Adipose tissue (tissue), 3 donors: ENCODE results near the gene ANKS1B. TPM values are rescaled to one million over a fixed set of nuclear protein-coding genes. Genes with fewer than 3 reads are reported as not detected.

ENCODE experiments used
- H3K27ac ChIP-seq: one replicate; pipeline ENCODE4 v1.5.1; 2013; ENCODE audit warnings: low read depth, low read length
- WGBS, 3 donors: extraction: QIAGEN DNeasy Blood & Tissue Kit; methylation state at CpG; one replicate each; pipeline ENCODE4 v1.1.7; 2013; 5-methylcytosine and 5-hydroxymethylcytosine counted together
- polyA plus RNA-seq, 3 donors: library from polyadenylated mRNA; stranded (reverse); fragments of 200-250 nt; gene quantifications; one replicate each; pipeline ENCODE4 v1.2.3, GENCODE V29; 2013
- donor health status: healthy with polysubstance abuse.
- donor health status: Bipolar disorder and iron deficiency.
- donor health status: healthy.

The ANKS1B gene
- polyA plus RNA-seq, 3 donors, result 0.58 to 4.0 (median 0.79) TPM

GRCh38 chr12:99975321-99975720 lies 9.4 kb downstream of the ANKS1B start:
- H3K27ac ChIP-seq, result no peak overlapping the region
- 56 to 67% (median 59%) methylated on average over 2 of the region's 2 CpGs for WGBS, 3 donors

DNA sequence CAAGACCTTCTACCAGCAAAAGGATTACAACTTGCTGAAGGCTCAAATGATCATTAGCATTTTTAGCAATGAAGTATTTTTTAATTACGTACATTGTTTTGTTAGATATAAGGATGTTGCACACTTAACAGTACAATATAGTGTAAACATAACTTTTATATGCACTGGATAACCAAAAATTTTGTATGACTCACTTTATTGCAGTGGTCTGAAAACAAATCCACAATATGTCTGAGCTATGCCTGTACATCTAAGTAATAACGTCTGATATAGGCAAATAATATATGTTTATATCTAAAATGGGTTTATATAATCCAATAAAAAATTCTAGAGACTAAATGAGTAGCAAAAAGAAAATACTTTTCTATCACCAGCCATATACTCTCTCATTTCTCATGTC lies 10.6 kb downstream of the ANKS1B start:
- H3K27ac ChIP-seq, result no peak overlapping the region
- 75 to 90% (median 87%) methylated on average over 2 of the region's 2 CpGs for WGBS, 3 donors

DNA sequence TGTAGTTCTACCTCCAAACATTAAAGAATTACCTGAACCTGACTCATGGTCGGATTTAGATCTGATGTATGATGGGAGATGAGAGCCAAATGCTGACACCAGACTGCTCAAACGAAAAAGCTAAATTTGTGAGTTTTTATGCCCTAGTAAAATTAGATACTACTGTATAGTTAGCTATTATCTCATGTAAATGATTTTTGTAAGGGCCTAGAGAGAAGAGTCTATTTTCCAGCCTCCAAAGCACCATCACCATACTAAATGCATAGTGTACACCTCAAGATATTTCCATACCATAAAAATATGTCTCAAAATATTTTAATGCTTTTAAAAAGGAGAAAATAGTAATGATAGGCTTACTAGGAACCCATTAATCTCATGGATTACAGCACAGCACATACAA lies 18.3 kb downstream of the ANKS1B start:
- WGBS, 3 donors, result 53 to 74% (median 65%) methylated on average over 2 of the region's 2 CpGs

DNA sequence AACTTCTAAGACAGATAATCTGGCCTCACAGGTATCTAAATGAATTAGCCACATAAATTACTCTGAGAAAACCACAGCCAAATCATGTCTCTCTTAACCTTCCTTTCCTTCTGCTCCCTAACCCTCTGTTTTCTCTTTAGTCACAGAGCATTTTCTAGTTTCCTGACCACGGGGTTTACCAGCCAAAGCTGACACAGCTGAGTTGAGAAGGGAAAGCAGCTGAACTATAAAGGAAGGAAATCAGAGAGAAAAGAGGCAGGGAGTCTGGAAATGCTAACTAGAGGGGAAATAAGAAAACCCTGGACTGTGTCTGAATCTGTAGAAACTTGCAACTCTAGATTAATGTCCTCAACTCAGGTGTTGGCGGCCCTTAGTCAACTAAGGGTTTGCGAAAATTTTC lies 24.4 kb downstream of the ANKS1B start:
- H3K27ac ChIP-seq, result no peak overlapping the region
- WGBS, 3 donors, result 54 to 60% (median 58%) methylated on average over 3 of the region's 3 CpGs

More for the DNA sequence above, 18.3 kb downstream of the ANKS1B start:
- H3K27ac ChIP-seq, result no peak overlapping the region

- 17 to 46% (median 23%) methylated on average over 4 of the region's 4 CpGs for WGBS, 3 donors
- no peak overlapping the region for H3K27ac ChIP-seq
Observed at GRCh38 chr12:99959549-99960170, 25.1 kb downstream of the ANKS1B start.

DNA sequence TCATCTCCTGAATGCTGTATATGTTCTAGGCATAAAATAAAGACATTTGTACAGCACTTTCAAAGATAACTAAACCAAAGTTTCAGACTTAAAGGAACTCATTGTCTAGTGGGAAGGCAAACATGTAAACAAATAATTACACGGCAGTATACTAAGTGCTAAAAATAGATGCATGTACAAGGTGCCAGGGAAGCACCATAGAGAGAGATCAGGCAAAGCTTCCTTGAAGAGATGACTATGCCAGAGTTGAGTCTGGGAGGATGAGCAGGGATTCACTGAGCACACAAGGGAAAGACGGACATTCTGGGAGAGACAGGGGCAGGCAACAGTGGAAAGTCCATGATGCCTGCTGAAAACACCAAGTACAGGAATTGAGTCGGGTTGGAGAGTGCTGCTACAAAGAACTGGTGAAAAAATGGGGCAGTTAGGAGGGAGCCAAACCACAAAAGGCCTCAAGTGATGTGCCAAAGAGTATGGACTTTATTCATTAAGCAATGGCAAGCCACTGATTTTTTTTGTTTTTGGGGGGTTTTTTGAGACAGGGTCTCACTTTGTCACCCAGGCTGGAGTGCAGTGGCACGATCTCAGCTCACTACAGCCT lies 26.8 kb downstream of the ANKS1B start:
- WGBS, 3 donors, result 36 to 71% (median 65%) methylated on average over 4 of the region's 4 CpGs
- H3K27ac ChIP-seq, result no peak overlapping the region

GRCh38 chr12:99954724-99955123 lies 30.0 kb downstream of the ANKS1B start:
- WGBS, 3 donors, result 55 to 70% (median 66%) methylated on average over 2 of the region's 2 CpGs
- H3K27ac ChIP-seq, result no peak overlapping the region

DNA sequence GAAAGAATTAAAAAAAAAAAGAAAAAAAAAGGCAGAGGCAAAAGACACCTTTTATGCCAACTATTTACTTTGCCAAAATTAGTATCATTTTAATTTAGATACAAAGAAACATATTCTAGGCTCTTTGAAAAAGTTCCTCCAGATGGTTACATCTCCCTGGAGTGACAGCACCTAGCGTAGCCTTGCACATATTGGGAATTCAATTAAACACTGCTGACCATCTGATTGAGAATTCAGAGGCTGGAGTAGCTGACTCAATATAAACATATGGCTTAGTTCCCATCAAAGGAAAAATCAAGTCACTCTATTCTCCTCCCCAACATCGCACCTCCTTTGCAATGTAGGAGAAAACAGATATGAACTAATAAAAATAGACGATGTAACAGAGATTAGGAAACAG lies 36.4 kb downstream of the ANKS1B start:
- H3K27ac ChIP-seq, result no peak overlapping the region
- WGBS, 3 donors, result 64 to 89% (median 88%) methylated on average over 3 of the region's 3 CpGs

DNA sequence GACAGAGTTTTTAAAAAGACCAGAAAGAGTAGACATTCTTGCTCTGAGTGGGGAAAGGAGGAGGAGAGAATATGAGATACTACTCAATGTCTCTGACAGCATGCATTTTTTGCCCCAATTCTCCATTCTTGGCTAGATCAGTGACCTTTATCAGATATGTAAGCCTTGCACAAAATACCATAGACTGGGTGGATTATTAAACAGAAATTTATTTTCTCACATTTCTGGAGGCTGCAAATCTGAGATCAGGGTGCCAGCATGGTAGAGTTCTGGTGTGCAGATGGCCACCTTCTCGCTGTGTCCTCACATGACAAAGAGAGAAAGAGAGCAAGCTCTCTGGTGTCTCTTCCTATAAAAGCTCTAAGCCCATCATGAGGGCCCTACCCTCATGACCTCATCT lies 38.6 kb downstream of the ANKS1B start:
- 78 to 91% (median 83%) methylated on average over 1 of the region's 1 CpG for WGBS, 3 donors
- H3K27ac ChIP-seq, result no peak overlapping the region

GRCh38 chr12:99935608-99936007 lies 49.1 kb downstream of the ANKS1B start:
- 80 to 85% (median 81%) methylated on average over 3 of the region's 3 CpGs for WGBS, 3 donors
- no peak overlapping the region for H3K27ac ChIP-seq

GRCh38 chr12:99926511-99927169 lies 58.1 kb downstream of the ANKS1B start:
- WGBS, 3 donors, result 83 to 91% (median 83%) methylated on average over 2 of the region's 2 CpGs
- H3K27ac ChIP-seq, result no peak overlapping the region

- H3K27ac ChIP-seq, result no peak overlapping the region
- WGBS, 3 donors, result 74 to 91% (median 85%) methylated on average over 5 of the region's 5 CpGs
Observed at GRCh38 chr12:99920353-99920960, 64.3 kb downstream of the ANKS1B start.

- H3K27ac ChIP-seq, result no peak overlapping the region
- 74 to 75% (median 75%) methylated on average over 5 of the region's 5 CpGs for WGBS, 3 donors
Observed at GRCh38 chr12:99917711-99918402, 66.9 kb downstream of the ANKS1B start.

DNA sequence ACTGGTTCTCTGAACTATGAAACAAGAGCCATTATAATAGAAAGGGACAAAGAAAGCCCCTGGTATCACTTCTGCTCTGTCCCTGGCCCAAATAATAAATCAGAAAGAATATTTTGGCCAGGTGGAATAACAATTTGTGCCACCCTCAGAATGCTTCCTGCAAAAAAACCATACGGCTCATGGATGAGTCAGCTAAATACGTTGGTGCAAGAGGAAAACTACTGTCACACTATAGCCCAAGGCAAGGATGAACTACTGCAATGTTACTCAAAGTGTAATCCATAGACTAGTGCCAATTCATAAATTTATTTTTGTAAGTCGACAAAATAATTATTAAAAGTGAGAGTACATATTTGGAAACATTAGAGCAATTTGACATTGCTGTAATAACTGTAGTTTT lies 68.2 kb downstream of the ANKS1B start:
- WGBS, 3 donors, result 66 to 75% (median 72%) methylated on average over 3 of the region's 3 CpGs

GRCh38 chr12:99915251-99916082 lies 69.3 kb downstream of the ANKS1B start:
- H3K27ac ChIP-seq, result no peak overlapping the region
- WGBS, 3 donors, result 76 to 83% (median 82%) methylated on average over 6 of the region's 6 CpGs

More for the DNA sequence above, 68.2 kb downstream of the ANKS1B start:
- H3K27ac ChIP-seq, result no peak overlapping the region

DNA sequence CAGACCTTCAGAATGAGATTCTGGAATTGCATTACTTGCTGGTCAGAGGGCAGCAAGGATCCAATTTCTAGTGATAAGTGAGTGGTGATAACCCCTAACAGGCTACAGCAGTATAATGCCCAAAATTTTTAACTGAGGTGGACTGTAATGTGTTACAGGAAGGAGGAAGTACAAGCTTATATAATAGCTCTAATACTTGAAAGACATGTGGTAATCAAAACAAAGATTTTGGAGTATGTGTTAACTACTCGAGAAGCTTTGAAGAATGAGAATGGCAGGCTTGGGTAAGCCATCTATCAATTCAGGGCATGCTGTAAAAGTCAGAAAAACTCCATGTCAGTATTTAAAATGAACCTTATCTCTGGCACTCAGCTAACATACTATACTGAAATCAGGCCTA lies 70.5 kb downstream of the ANKS1B start:
- WGBS, 3 donors, result 32 to 47% (median 32%) methylated on average over 1 of the region's 1 CpG
- H3K27ac ChIP-seq, result no peak overlapping the region

GRCh38 chr12:99911967-99912366 lies 72.8 kb downstream of the ANKS1B start:
- H3K27ac ChIP-seq, result no peak overlapping the region
- 76 to 83% (median 82%) methylated on average over 1 of the region's 1 CpG for WGBS, 3 donors

DNA sequence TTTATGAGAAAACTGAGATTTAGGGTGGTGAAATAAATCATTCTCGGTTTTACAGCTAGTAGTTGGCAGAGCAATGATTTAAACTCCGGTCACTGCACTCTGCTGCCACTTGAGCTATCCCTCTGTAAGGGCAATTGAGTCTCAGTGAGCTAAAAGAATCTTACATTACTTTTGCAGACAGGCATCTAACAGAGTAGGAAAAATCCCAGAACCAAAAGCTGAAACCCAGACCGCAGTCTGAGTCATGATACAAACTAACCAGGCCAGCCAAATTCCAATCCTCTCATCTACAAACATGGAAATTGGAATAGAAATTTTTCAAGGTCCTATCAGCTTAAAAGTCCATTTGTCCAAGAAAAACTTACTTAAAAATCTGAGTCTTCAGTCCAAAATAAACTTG lies 73.7 kb downstream of the ANKS1B start:
- H3K27ac ChIP-seq, result no peak overlapping the region
- WGBS, 3 donors, result 35 to 58% (median 51%) methylated on average over 3 of the region's 3 CpGs
